PC-9 (cell line): ENCODE results near the gene MTUS2. TPM values are rescaled to one million over a fixed set of nuclear protein-coding genes. Genes with fewer than 3 reads are reported as not detected.

Source experiments
- BruUV-seq: library from RNA; stranded (reverse); fragments of 400-500 nt; replicated peaks from 2 replicates; lab custom pipeline; 2021; lab: Mats Ljungman, UMichigan
- CTCF ChIA-PET: fragments of 300-600 bp; sonication (Branson Sonifier 250); formaldehyde crosslinking; loops from one replicate; lab custom pipeline; 2022; ENCODE audit warnings: antibody characterized with exemption; lab: Charles Lee
- POLR2A ChIA-PET: fragments of 300-600 bp; sonication (Branson Sonifier 250); formaldehyde crosslinking; loops from one replicate; lab custom pipeline; 2022; ENCODE audit warnings: antibody characterized with exemption; ENCODE audit not compliant: unreplicated experiment; lab: Charles Lee
- DNase-seq, 2 experiments: peaks; one replicate each; pipeline versions ENCODE4 v3.0.0 to v3.0.0-alpha.2; 2015 to 2022; ENCODE audit warnings: mixed read lengths in 1 of 2
- H2AFZ ChIP-seq: fragments of 200-600 bp; sonication (generic); 2 replicates; pipeline ENCODE4 v1.8.1; 2017; ENCODE audit warnings: antibody characterized with exemption
- H3F3A ChIP-seq: fragments of 200-600 bp; sonication (generic); 2 replicates; pipeline ENCODE4 v1.8.1; 2017; ENCODE audit warnings: antibody characterized with exemption, mild to moderate bottlenecking, low read depth; ENCODE audit not compliant: insufficient read depth
- H3K27ac ChIP-seq: fragments of 200-600 bp; sonication (generic); 2 replicates; pipeline ENCODE4 v1.6.1; 2016; ENCODE audit warnings: mixed run types
- H3K27me3 ChIP-seq: fragments of 200-600 bp; sonication (generic); 2 replicates; pipeline ENCODE4 v1.6.1; 2016; ENCODE audit warnings: low read depth, mixed run types; ENCODE audit not compliant: insufficient read depth
- H3K36me3 ChIP-seq: fragments of 200-600 bp; sonication (generic); 2 replicates; pipeline ENCODE4 v1.6.1; 2016; ENCODE audit warnings: low read depth, mixed run types
- H3K4me1 ChIP-seq: fragments of 200-600 bp; sonication (generic); replicated peaks from 2 replicates; pipeline ENCODE4 v1.6.1; 2016; ENCODE audit warnings: mixed run types; ENCODE audit not compliant: insufficient read depth
- H3K4me2 ChIP-seq: fragments of 200-600 bp; sonication (generic); 2 replicates; pipeline ENCODE4 v1.6.1; 2017; ENCODE audit warnings: mixed run types
- H3K4me3 ChIP-seq: fragments of 200-600 bp; sonication (generic); 2 replicates; pipeline ENCODE4 v1.6.1; 2016; ENCODE audit warnings: mixed run types
- H3K79me2 ChIP-seq: fragments of 200-600 bp; sonication (generic); 2 replicates; pipeline ENCODE4 v1.6.1; 2017; ENCODE audit warnings: low read depth, mixed run types
- H3K9me2 ChIP-seq: fragments of 200-600 bp; sonication (generic); 2 replicates; pipeline ENCODE4 v1.8.1; 2017; ENCODE audit warnings: mild to moderate bottlenecking; ENCODE audit not compliant: insufficient read depth
- H3K9me3 ChIP-seq: fragments of 200-600 bp; sonication (generic); 2 replicates; pipeline ENCODE4 v1.8.1; 2016; ENCODE audit warnings: low read depth; ENCODE audit not compliant: insufficient read depth
- H4K20me1 ChIP-seq: fragments of 200-600 bp; sonication (generic); 2 replicates; pipeline ENCODE4 v1.8.1; 2017; ENCODE audit not compliant: insufficient read depth
- EZH2 ChIP-seq: fragments of 200-600 bp; sonication (generic); IDR thresholded peaks from 2 replicates; pipeline ENCODE4 v1.8.0; 2017; ENCODE audit warnings: antibody characterized with exemption, low read depth
- intact Hi-C: fragments of 100-400 bp; cut with micrococcal nuclease; formaldehyde crosslinking; loops from one replicate; pipeline ENCODE4 v1.10.0; 2022; ENCODE audit not compliant: unreplicated experiment
- total RNA-seq: library from RNA; stranded (reverse); gene quantifications from 2 replicates; pipeline ENCODE4 v1.2.3, GENCODE V29; 2021
- TF ChIP-seq, protein P1 (sequence below): fragments of 200-600 bp; sonication (generic); conservative IDR thresholded peaks from 2 replicates; pipeline ENCODE4 v1.6.1; 2017; ENCODE audit warnings: mixed run types, antibody characterized with exemption, mild to moderate bottlenecking, moderate library complexity

MTUS2 gene
- total RNA-seq, 1 experiment from 2014 or later, result not detected

DNA sequence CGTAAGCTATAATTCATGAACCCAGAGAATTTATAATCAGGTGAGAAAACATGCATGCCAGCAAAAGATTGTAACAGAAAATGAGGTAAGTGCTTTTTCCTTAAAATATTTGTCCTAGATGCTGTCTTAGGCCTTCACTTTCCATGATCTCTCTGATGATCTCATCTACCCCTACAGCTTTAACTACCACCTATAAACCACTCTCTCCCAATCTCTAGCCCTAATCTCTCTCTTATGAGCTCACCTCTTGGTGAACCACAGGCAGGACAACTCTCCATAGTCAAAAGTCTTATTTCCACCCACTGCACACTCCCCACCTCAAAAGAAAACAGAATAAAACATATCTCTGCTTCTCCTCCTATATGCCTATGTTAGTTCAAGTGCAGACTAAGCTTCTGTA, 638.3 kb downstream of the MTUS2 start:
- Histone ChIP-seq H3K9me3 (no peaks in the 10 kb centered on the region), H3K4me2 (no peak overlapping the region), H2AFZ (no peak overlapping the region), H3K9me2 (no peaks in the 10 kb centered on the region), H4K20me1 (no peaks in the 10 kb centered on the region), H3F3A (no peaks in the 10 kb centered on the region), H3K27ac (no peak overlapping the region), H3K4me3 (no peak overlapping the region), H3K27me3 (peaks cover 27% of the 10 kb centered on the region), H3K36me3 (no peaks in the 10 kb centered on the region), H3K79me2 (no peaks in the 10 kb centered on the region), H3K4me1 (no peaks in the 10 kb centered on the region)
- no peak for DNase-seq
- no TSS peak for BruUV-seq
- TF ChIP-seq, protein P1, sequence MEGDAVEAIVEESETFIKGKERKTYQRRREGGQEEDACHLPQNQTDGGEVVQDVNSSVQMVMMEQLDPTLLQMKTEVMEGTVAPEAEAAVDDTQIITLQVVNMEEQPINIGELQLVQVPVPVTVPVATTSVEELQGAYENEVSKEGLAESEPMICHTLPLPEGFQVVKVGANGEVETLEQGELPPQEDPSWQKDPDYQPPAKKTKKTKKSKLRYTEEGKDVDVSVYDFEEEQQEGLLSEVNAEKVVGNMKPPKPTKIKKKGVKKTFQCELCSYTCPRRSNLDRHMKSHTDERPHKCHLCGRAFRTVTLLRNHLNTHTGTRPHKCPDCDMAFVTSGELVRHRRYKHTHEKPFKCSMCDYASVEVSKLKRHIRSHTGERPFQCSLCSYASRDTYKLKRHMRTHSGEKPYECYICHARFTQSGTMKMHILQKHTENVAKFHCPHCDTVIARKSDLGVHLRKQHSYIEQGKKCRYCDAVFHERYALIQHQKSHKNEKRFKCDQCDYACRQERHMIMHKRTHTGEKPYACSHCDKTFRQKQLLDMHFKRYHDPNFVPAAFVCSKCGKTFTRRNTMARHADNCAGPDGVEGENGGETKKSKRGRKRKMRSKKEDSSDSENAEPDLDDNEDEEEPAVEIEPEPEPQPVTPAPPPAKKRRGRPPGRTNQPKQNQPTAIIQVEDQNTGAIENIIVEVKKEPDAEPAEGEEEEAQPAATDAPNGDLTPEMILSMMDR, result no peak
- no peak for TF ChIP-seq EZH2
- POLR2A ChIA-PET, result no interaction called here
- intact Hi-C loops, result no loop called here
- CTCF ChIA-PET, result no interaction called here

DNA sequence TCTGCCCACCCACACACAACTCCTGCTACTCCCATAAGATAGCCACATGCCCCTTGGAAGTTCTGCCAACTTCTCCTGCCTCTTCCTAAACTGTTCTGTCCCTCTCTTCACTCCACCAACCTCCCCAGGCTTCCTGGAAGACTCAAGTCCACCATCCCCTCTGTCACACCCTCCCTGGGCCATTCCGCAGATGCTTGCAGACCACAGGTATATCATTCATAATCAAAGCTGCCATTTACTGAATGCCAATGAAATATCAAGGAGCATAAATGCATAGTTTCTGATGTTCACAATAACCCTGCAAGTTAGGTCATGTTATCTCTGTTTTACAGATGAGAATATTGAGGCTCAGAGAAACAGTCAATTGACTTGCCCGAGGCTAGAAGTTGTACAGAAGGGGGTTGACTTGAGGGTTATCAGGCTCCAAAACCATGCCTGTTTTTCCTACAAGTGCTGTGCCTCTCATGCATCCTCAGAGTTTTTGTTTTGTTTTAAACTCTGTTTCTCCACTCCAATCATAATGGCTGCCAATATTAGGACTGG, 639.7 kb downstream of the MTUS2 start:
- Histone ChIP-seq H4K20me1 (no peaks in the 10 kb centered on the region), H3K4me3 (no peak overlapping the region)
- CTCF ChIA-PET, result no interaction called here

DNA sequence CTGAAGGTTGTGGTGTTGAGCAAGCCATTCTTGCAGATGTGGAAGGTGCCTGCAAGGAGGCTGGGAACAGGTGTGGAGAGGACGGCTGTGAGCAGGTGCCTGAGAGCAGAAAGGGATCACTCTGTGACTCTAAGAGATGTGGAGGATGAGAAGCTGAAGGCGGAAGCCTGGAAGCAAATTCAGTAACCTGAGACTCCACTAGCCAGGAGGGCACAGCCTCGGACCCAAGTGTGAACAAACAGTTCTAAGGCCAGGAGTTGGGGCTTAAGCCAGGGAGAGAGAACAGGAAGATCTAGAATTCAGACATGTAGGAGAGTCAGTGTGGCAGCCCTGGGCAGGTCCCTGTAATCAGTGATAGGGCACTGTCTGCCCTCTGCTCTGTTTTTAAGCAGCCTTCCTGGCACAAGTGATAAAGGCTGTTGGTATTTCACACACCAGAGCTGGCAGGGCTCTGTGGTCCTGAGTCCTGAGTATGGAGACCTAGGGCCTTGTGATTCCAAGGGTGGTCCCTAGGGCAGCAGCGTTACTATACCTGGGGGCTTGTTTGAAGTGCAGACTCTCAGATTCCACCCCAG, 644.1 kb downstream of the MTUS2 start:
- ChIA-PET POLR2A (no interaction called here), CTCF (no interaction called here)
- Histone ChIP-seq H3K9me3 (no peaks in the 10 kb centered on the region), H4K20me1 (no peaks in the 10 kb centered on the region), H3K4me2 (no peak overlapping the region), H3K4me1 (no peaks in the 10 kb centered on the region), H3K36me3 (no peaks in the 10 kb centered on the region), H3K27ac (no peak overlapping the region), H3F3A (no peaks in the 10 kb centered on the region), H3K4me3 (no peak overlapping the region), H3K9me2 (no peaks in the 10 kb centered on the region), H2AFZ (no peak overlapping the region), H3K79me2 (no peaks in the 10 kb centered on the region), H3K27me3 (peaks cover 37% of the 10 kb centered on the region)
- TF ChIP-seq EZH2, result no peak
- TF ChIP-seq, protein P1, result no peak
- intact Hi-C loops, result no loop called here
- no TSS peak for BruUV-seq
- no peak for DNase-seq

More for the DNA sequence above, 639.7 kb downstream of the MTUS2 start:
- POLR2A ChIA-PET, result no interaction called here
- Histone ChIP-seq H3K79me2 (no peaks in the 10 kb centered on the region), H3K4me1 (no peaks in the 10 kb centered on the region), H3K27me3 (peaks cover 37% of the 10 kb centered on the region), H3K4me2 (no peak overlapping the region), H3F3A (no peaks in the 10 kb centered on the region), H3K27ac (no peak overlapping the region), H3K9me2 (no peaks in the 10 kb centered on the region), H3K36me3 (no peaks in the 10 kb centered on the region), H3K9me3 (no peaks in the 10 kb centered on the region), H2AFZ (no peak overlapping the region)
- intact Hi-C loops, result no loop called here
- no TSS peak for BruUV-seq
- TF ChIP-seq, protein P1, result no peak
- DNase-seq, result no peak
